Esophagus squamous epithelium (tissue), 4 donors: ENCODE data around the gene SUPT4H1.

ENCODE experiments used
- CTCF ChIP-seq, 6 experiments: fragments of 450-650 bp in 4 of 6; fragments of 200-600 bp in 2 of 6; sonication (generic) in 2 of 6; IDR thresholded peaks; one replicate each; pipeline ENCODE4 v1.5.1; 2016 to 2019; ENCODE audit warnings: antibody characterized with exemption in 6 of 6, mild to moderate bottlenecking in 4 of 6, moderate library complexity in 4 of 6
- POLR2A ChIP-seq, 4 donors: fragments of 450-650 bp; IDR thresholded peaks; one replicate each; pipeline ENCODE4 v1.6.1; 2017; ENCODE audit warnings: antibody characterized with exemption in 4 of 4, mild to moderate bottlenecking in 4 of 4, moderate library complexity in 3 of 4

GRCh38 chr17:58320163-58320558, 31.8 kb downstream of the SUPT4H1 start:
- TF ChIP-seq POLR2A (IDR thresholded peaks at IDR 0.05) (no peak), CTCF (IDR thresholded peaks at IDR 0.05) (no peak)
